ENCODE results near the gene COL11A2. TPM values are rescaled to one million over a fixed set of nuclear protein-coding genes. Genes with fewer than 3 reads are reported as not detected.
A peak's percentile ranks its signal among the peaks of the same experiment; 100 is the strongest.

The COL11A2 gene
- total RNA-seq, 6 experiments from 2014 or later = 0.15 to 0.69 (median 0.38) TPM

DNA sequence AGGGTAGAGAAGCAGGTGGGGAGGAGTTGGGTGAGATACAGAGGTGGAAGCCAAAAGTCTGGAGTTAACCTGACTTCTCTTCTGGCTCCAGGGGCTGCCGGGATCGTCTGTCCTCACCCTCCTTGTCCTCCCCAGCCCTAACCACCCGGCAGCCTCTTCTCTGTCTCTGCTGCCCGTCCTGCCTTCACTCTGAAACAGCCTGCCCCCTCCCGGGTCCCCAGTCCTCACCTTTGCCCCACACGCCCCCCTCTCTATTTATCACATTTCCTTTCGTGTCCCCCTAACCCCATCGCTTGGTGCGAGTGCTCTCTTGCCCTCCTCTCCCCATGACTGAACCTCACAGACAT, 21.7 kb upstream of the COL11A2 start:
- DNase-seq = no peak
- Mint-ChIP-seq H3K36me3 (ENCODE audit: low read depth) (peaks cover 17% of the 10 kb centered on the region), H3K9me3 (no peaks in the 10 kb centered on the region), H3K4me3 (peak overlapping the region; percentile 88), H3K27me3 (ENCODE audit: insufficient read depth) (peaks cover 14% of the 10 kb centered on the region), H3K4me1 (ENCODE audit: low read depth) (peaks cover 32% of the 10 kb centered on the region), H3K27ac (no peak overlapping the region)
- TF ChIP-seq, protein P1, sequence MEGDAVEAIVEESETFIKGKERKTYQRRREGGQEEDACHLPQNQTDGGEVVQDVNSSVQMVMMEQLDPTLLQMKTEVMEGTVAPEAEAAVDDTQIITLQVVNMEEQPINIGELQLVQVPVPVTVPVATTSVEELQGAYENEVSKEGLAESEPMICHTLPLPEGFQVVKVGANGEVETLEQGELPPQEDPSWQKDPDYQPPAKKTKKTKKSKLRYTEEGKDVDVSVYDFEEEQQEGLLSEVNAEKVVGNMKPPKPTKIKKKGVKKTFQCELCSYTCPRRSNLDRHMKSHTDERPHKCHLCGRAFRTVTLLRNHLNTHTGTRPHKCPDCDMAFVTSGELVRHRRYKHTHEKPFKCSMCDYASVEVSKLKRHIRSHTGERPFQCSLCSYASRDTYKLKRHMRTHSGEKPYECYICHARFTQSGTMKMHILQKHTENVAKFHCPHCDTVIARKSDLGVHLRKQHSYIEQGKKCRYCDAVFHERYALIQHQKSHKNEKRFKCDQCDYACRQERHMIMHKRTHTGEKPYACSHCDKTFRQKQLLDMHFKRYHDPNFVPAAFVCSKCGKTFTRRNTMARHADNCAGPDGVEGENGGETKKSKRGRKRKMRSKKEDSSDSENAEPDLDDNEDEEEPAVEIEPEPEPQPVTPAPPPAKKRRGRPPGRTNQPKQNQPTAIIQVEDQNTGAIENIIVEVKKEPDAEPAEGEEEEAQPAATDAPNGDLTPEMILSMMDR (IDR thresholded peaks at IDR 0.05) = no peak

DNA sequence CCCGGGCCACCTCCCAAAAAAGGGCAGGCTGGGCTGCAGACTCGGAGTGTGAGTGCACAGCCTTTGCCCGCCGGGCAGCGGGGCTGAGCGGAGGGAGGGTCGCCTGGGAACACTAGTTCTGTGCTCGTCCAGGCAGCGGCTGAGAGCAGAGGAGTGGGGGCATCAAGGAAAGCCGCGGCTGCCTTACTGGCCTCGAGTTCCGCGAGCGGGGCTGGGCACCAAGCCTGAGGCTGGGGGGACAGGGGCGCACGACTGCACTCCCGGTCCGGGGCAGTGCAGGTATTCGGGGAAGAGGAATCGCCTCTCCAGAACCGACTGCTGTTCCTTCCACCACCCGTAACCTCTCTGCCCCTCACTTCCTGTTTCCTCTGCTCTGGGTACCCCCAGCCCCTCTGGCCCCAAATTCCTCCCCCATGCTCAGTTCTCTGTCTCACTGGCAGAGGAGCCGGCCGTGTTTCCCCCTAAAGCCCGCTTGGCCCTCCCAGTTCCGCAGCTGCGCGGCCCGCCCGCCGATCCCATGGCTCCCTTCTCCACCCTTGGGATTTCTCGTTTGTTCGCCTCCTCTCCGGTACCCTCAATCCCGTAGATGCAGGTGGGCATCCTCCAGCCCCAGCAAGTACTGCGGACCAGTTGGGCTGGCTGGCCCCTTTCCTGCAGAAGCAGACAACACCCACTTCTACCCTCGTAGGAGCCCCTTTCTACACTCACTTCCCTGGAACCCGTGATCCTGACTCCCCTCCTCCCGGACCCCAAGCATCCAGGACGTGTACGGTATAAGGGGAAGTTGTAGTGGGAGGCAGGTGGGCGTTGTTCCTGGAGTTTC, 21.1 kb upstream of the COL11A2 start:
- peaks cover 14% of the 10 kb centered on the region for H3K27me3 Mint-ChIP-seq (ENCODE audit: insufficient read depth)
- H3K36me3 Mint-ChIP-seq (ENCODE audit: low read depth) = peaks cover 18% of the 10 kb centered on the region
- peak overlapping the region; percentile 0; the same call in 1 of the 2 replicates for H3K27ac Mint-ChIP-seq
- DNase-seq = no peak
- TF ChIP-seq, protein P1 (IDR thresholded peaks at IDR 0.05) = no peak
- peaks cover 36% of the 10 kb centered on the region for H3K4me1 Mint-ChIP-seq (ENCODE audit: low read depth)
- H3K4me3 Mint-ChIP-seq = peak overlapping the region; percentile 88
- no peaks in the 10 kb centered on the region for H3K9me3 Mint-ChIP-seq

DNA sequence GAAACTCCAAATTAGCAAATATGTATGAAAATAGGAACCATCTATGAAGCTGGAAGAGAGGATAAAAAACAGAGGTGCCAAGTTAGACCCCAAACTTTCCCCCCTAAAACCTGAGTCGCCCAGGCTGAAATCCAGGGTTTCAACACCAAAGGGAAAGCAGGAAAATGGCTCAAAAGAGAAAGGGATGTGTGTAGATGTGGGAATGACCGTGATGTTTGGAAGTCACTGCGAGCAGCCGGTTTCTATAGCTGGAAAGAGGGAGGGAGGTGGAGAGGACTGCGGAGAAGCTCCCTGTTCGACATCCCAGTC, 20.5 kb upstream of the COL11A2 start:
- Mint-ChIP-seq H3K4me1 (ENCODE audit: low read depth) (peaks cover 36% of the 10 kb centered on the region), H3K27me3 (ENCODE audit: insufficient read depth) (peaks cover 15% of the 10 kb centered on the region), H3K9me3 (no peaks in the 10 kb centered on the region), H3K27ac (peak overlapping the region; percentile 0; the same call in 1 of the 2 replicates), H3K4me3 (peak overlapping the region; percentile 88), H3K36me3 (ENCODE audit: low read depth) (peaks cover 18% of the 10 kb centered on the region)
- TF ChIP-seq, protein P1 (IDR thresholded peaks at IDR 0.05) = no peak
- no peak for DNase-seq

DNA sequence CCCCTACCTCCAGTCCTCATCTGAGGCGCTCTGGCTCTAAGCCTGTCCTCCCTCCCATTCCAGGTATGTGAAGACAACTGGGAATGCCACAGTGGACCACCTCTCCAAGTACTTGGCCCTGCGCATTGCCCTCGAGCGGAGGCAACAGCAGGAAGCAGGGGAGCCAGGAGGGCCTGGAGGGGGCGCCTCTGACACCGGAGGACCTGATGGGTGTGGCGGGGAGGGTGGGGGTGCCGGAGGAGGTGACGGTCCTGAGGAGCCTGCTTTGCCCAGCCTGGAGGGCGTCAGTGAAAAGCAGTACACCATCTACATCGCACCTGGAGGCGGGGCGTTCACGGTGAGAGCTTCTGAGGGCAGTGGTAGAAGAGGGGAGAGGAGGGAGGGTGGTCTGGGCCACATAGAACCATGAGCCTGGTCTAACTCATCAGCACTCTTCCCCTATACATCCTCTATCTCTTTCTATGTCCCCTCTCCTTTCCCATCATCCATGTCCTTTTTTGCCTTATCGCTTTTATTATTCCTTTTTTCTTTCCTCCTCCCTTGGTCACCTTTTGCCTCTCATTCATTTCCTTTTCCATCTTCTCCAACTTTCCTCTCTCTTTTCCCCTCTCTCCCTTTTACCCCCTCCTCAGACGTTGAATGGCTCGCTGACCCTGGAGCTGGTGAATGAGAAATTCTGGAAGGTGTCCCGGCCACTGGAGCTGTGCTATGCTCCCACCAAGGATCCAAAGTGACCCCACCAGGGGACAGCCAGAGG, 19.6 kb upstream of the COL11A2 start:
- no peak for DNase-seq
- Mint-ChIP-seq H3K36me3 (ENCODE audit: low read depth) (peaks cover 18% of the 10 kb centered on the region), H3K9me3 (no peaks in the 10 kb centered on the region), H3K4me1 (ENCODE audit: low read depth) (peaks cover 36% of the 10 kb centered on the region), H3K27ac (no peak overlapping the region), H3K4me3 (no peak overlapping the region), H3K27me3 (ENCODE audit: insufficient read depth) (peaks cover 18% of the 10 kb centered on the region)
- TF ChIP-seq, protein P1 (IDR thresholded peaks at IDR 0.05) = peak; percentile 15; the same call in 1 of the 2 replicates

DNA sequence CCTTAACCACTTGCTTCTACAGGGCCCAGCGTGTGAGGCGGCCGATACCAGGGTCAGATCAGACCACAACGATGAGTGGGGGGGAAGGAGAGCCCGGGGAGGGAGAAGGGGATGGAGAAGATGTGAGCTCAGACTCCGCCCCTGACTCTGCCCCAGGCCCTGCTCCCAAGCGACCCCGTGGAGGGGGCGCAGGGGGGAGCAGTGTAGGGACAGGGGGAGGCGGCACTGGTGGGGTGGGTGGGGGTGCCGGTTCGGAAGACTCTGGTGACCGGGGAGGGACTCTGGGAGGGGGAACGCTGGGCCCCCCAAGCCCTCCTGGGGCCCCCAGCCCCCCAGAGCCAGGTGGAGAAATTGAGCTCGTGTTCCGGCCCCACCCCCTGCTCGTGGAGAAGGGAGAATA, 18.9 kb upstream of the COL11A2 start:
- H3K9me3 Mint-ChIP-seq = no peaks in the 10 kb centered on the region
- peaks cover 18% of the 10 kb centered on the region for H3K36me3 Mint-ChIP-seq (ENCODE audit: low read depth)
- peaks cover 18% of the 10 kb centered on the region for H3K27me3 Mint-ChIP-seq (ENCODE audit: insufficient read depth)
- TF ChIP-seq, protein P1 (IDR thresholded peaks at IDR 0.05) = no peak
- H3K4me3 Mint-ChIP-seq = no peak overlapping the region
- no peak for DNase-seq
- H3K27ac Mint-ChIP-seq = no peak overlapping the region
- peaks cover 43% of the 10 kb centered on the region for H3K4me1 Mint-ChIP-seq (ENCODE audit: low read depth)
